Endodermal cell (in vitro differentiated cells): ENCODE results near the gene ADAMTS15. TPM values are rescaled to one million over a fixed set of nuclear protein-coding genes. Genes with fewer than 3 reads are reported as not detected.

Experiments
- DNase-seq: peaks from one replicate; pipeline ENCODE4 v3.0.0-alpha.2; 2017
- H3K27ac ChIP-seq: 2 replicates; pipeline ENCODE4 v1.5.1; 2013; ENCODE audit warnings: mild to moderate bottlenecking, low read depth, low read length, moderate library complexity
- H3K27me3 ChIP-seq: 2 replicates; pipeline ENCODE4 v1.6.1; 2013; ENCODE audit warnings: mild to moderate bottlenecking, low read length, moderate library complexity; ENCODE audit not compliant: insufficient read depth, control insufficient read depth, poor library complexity, severe bottlenecking
- H3K36me3 ChIP-seq: 2 replicates; pipeline ENCODE4 v1.7.0; 2013; ENCODE audit warnings: mild to moderate bottlenecking, low read length, moderate library complexity; ENCODE audit not compliant: control insufficient read depth, insufficient read depth
- H3K4me1 ChIP-seq: one replicate; pipeline ENCODE4 v1.7.0; 2013; ENCODE audit warnings: low read length; ENCODE audit not compliant: control insufficient read depth, insufficient read depth
- H3K4me3 ChIP-seq: 2 replicates; pipeline ENCODE4 v1.5.1; 2013; ENCODE audit warnings: mild to moderate bottlenecking, low read length, moderate library complexity
- H3K9ac ChIP-seq: 2 replicates; pipeline ENCODE4 v1.6.1; 2013; ENCODE audit warnings: mild to moderate bottlenecking, low read length, moderate library complexity; ENCODE audit not compliant: poor library complexity, severe bottlenecking; ENCODE audit errors: extremely low read depth
- H3K9me3 ChIP-seq: 2 replicates; pipeline ENCODE4 v1.6.1; 2013; ENCODE audit warnings: mild to moderate bottlenecking, low read length, moderate library complexity; ENCODE audit not compliant: control insufficient read depth
- H3K27ac Mint-ChIP-seq: 2 replicates; pipeline ENCODE4 v1.8.0; 2020; ENCODE audit warnings: mixed read lengths
- H3K27me3 Mint-ChIP-seq: 2 replicates; pipeline ENCODE4 v1.8.0; 2021; ENCODE audit warnings: mild to moderate bottlenecking, mixed read lengths; ENCODE audit not compliant: insufficient read depth
- H3K36me3 Mint-ChIP-seq: 2 replicates; pipeline ENCODE4 v1.8.0; 2020; ENCODE audit warnings: low read depth, mixed read lengths
- H3K4me1 Mint-ChIP-seq: 2 replicates; pipeline ENCODE4 v1.8.0; 2020; ENCODE audit warnings: mixed read lengths
- H3K4me3 Mint-ChIP-seq: 2 replicates; pipeline ENCODE4 v1.8.0; 2020; ENCODE audit warnings: mild to moderate bottlenecking, moderate library complexity, mixed read lengths
- H3K9me3 Mint-ChIP-seq: 2 replicates; pipeline ENCODE4 v1.8.0; 2020; ENCODE audit warnings: mild to moderate bottlenecking, mixed read lengths
- CTCF ChIP-seq: fragments of 200-600 bp; sonication (generic); conservative IDR thresholded peaks from 2 replicates; pipeline ENCODE4 v1.5.0; 2021; ENCODE audit warnings: antibody characterized with exemption, mild to moderate bottlenecking
- WGBS, 2 experiments: methylation state at CpG; one replicate each; pipeline versions ENCODE4 v1.1.5 to v1.1.7; 2013; ENCODE audit warnings: missing lambda C conversion rate in 2 of 2, mixed read lengths in 1 of 2; ENCODE audit not compliant: insufficient coverage in 1 of 2, insufficient read length in 1 of 2; 5-methylcytosine and 5-hydroxymethylcytosine counted together
- total RNA-seq, 2 donors: library from RNA; stranded (reverse); fragmentation: NEBNext Ultra II Directional in 1 of 2; extraction: Animal tissue kit (Norgen Biotek cat#: 25700) in 1 of 2; gene quantifications; 2 replicates in 1 of 2; 3 replicates in 1 of 2; pipeline ENCODE4 v1.2.1, GENCODE V29; 2021

ADAMTS15 gene
- total RNA-seq, 2 donors from 2014 or later: 0.27 to 1.0 TPM

- Histone ChIP-seq H3K4me3 (no peak overlapping the region), H3K9ac (no peak overlapping the region), H3K36me3 (no peaks in the 10 kb centered on the region), H3K4me1 (no peaks in the 10 kb centered on the region), H3K9me3 (no peaks in the 10 kb centered on the region), H3K27me3 (peaks cover 11% of the 10 kb centered on the region), H3K27ac (no peak overlapping the region)
- WGBS, 2 experiments: 97 to 100% methylated on average over 3 of the region's 3 CpGs
- H3K4me3 Mint-ChIP-seq: no peak overlapping the region
- H3K9me3 Mint-ChIP-seq: no peaks in the 10 kb centered on the region
- no peak for TF ChIP-seq CTCF
- H3K27me3 Mint-ChIP-seq: peaks cover 33% of the 10 kb centered on the region
- no peak overlapping the region for H3K27ac Mint-ChIP-seq
- no peaks in the 10 kb centered on the region for H3K36me3 Mint-ChIP-seq
- no peaks in the 10 kb centered on the region for H3K4me1 Mint-ChIP-seq
- DNase-seq: no peak
Measured at GRCh38 chr11:130456286-130456685, 7.8 kb downstream of the ADAMTS15 start.

GRCh38 chr11:130457623-130458409 lies 9.4 kb downstream of the ADAMTS15 start:
- H3K27ac ChIP-seq: no peak overlapping the region
- no peak overlapping the region for H3K27ac Mint-ChIP-seq
- H3K9me3 Mint-ChIP-seq: no peaks in the 10 kb centered on the region
- H3K9me3 ChIP-seq: no peaks in the 10 kb centered on the region
- no peak overlapping the region for H3K9ac ChIP-seq
- H3K27me3 ChIP-seq: no peaks in the 10 kb centered on the region
- H3K27me3 Mint-ChIP-seq: peaks cover 21% of the 10 kb centered on the region
- H3K4me3 ChIP-seq: no peak overlapping the region
- no peak overlapping the region for H3K4me3 Mint-ChIP-seq
- H3K4me1 ChIP-seq: no peaks in the 10 kb centered on the region
- no peaks in the 10 kb centered on the region for H3K36me3 ChIP-seq
- H3K36me3 Mint-ChIP-seq: no peaks in the 10 kb centered on the region
- 93 to 94% methylated on average over 15 to 20 of the region's 20 CpGs for WGBS, 2 experiments
- no peak for DNase-seq
- no peak for TF ChIP-seq CTCF
- H3K4me1 Mint-ChIP-seq: no peaks in the 10 kb centered on the region

- DNase-seq: no peak
- Mint-ChIP-seq H3K27me3 (peaks cover 21% of the 10 kb centered on the region), H3K27ac (no peak overlapping the region), H3K4me1 (no peaks in the 10 kb centered on the region), H3K4me3 (no peak overlapping the region), H3K36me3 (no peaks in the 10 kb centered on the region), H3K9me3 (no peaks in the 10 kb centered on the region)
- Histone ChIP-seq H3K4me3 (no peak overlapping the region), H3K27me3 (no peaks in the 10 kb centered on the region), H3K36me3 (no peaks in the 10 kb centered on the region), H3K9me3 (no peaks in the 10 kb centered on the region), H3K9ac (no peak overlapping the region), H3K27ac (no peak overlapping the region), H3K4me1 (no peaks in the 10 kb centered on the region)
- no peak for TF ChIP-seq CTCF
- 88 to 92% methylated on average over 4 of the region's 4 CpGs for WGBS, 2 experiments
Measured at GRCh38 chr11:130458410-130458729, 9.9 kb downstream of the ADAMTS15 start.
